Glutamatergic neuron (in vitro differentiated cells): ENCODE data around the gene TBC1D2B. TPM values are rescaled to one million over a fixed set of nuclear protein-coding genes. Genes with fewer than 3 reads are reported as not detected.

Experiments used
- DNase-seq: peaks from one replicate; pipeline ENCODE4 v3.0.0; 2022
- H3K27ac Mint-ChIP-seq: one replicate; pipeline ENCODE4 v1.8.0; 2020; ENCODE audit warnings: mild to moderate bottlenecking, mixed read lengths, inconsistent platforms; ENCODE audit not compliant: unreplicated experiment
- H3K27me3 Mint-ChIP-seq: one replicate; pipeline ENCODE4 v1.8.0; 2020; ENCODE audit warnings: mild to moderate bottlenecking, moderate library complexity, mixed read lengths, inconsistent platforms; ENCODE audit not compliant: unreplicated experiment
- H3K36me3 Mint-ChIP-seq: one replicate; pipeline ENCODE4 v1.8.0; 2020; ENCODE audit warnings: mild to moderate bottlenecking, mixed read lengths, inconsistent platforms; ENCODE audit not compliant: unreplicated experiment
- H3K4me1 Mint-ChIP-seq: one replicate; pipeline ENCODE4 v1.8.0; 2020; ENCODE audit warnings: mild to moderate bottlenecking, low read depth, mixed read lengths, inconsistent platforms; ENCODE audit not compliant: unreplicated experiment
- H3K4me3 Mint-ChIP-seq: one replicate; pipeline ENCODE4 v1.8.0; 2020; ENCODE audit warnings: mild to moderate bottlenecking, mixed read lengths, inconsistent platforms; ENCODE audit not compliant: unreplicated experiment
- H3K9me3 Mint-ChIP-seq: one replicate; pipeline ENCODE4 v1.8.0; 2020; ENCODE audit warnings: mild to moderate bottlenecking, moderate library complexity, mixed read lengths, inconsistent platforms; ENCODE audit not compliant: unreplicated experiment
- CTCF ChIP-seq: fragments of 200-600 bp; sonication (generic); IDR thresholded peaks from one replicate; pipeline ENCODE4 v1.5.0; 2021; ENCODE audit not compliant: partially characterized antibody, unreplicated experiment
- total RNA-seq: library from RNA; stranded (reverse); fragmentation: NEBNext Ultra II Directional; extraction: Animal tissue kit (Norgen Biotek cat#: 25700); gene quantifications from one replicate; pipeline ENCODE4 v1.2.1, GENCODE V29; 2021; ENCODE audit not compliant: unreplicated experiment

TBC1D2B gene
- total RNA-seq, 1 donor from 2014 or later, result 45.3 TPM

GRCh38 chr15:78037779-78038305 is 39.7 kb downstream of the TBC1D2B start:
- peaks cover 7% of the 10 kb centered on the region for H3K27me3 Mint-ChIP-seq
- peak overlapping the region; percentile 1 for H3K4me3 Mint-ChIP-seq
- DNase-seq, result no peak
- H3K27ac Mint-ChIP-seq, result no peak overlapping the region
- TF ChIP-seq CTCF, result no peak
- H3K9me3 Mint-ChIP-seq, result peaks cover 4% of the 10 kb centered on the region
- no peaks in the 10 kb centered on the region for H3K36me3 Mint-ChIP-seq
- H3K4me1 Mint-ChIP-seq, result peaks cover 23% of the 10 kb centered on the region

GRCh38 chr15:78037328-78037727 is 40.2 kb downstream of the TBC1D2B start:
- Mint-ChIP-seq H3K27me3 (peaks cover 7% of the 10 kb centered on the region), H3K36me3 (no peaks in the 10 kb centered on the region), H3K4me1 (peaks cover 26% of the 10 kb centered on the region), H3K27ac (peak overlapping the region; percentile 81), H3K4me3 (peak overlapping the region; percentile 41), H3K9me3 (peaks cover 4% of the 10 kb centered on the region)
- no peak for TF ChIP-seq CTCF
- DNase-seq, result no peak

GRCh38 chr15:78035861-78036476 is 41.5 kb downstream of the TBC1D2B start:
- H3K9me3 Mint-ChIP-seq, result peaks cover 4% of the 10 kb centered on the region
- no peak overlapping the region for H3K27ac Mint-ChIP-seq
- peaks cover 7% of the 10 kb centered on the region for H3K27me3 Mint-ChIP-seq
- H3K36me3 Mint-ChIP-seq, result no peaks in the 10 kb centered on the region
- no peak for TF ChIP-seq CTCF
- no peak overlapping the region for H3K4me3 Mint-ChIP-seq
- no peak for DNase-seq
- peaks cover 32% of the 10 kb centered on the region for H3K4me1 Mint-ChIP-seq

GRCh38 chr15:78035321-78035751 is 42.2 kb downstream of the TBC1D2B start:
- DNase-seq, result no peak
- Mint-ChIP-seq H3K27me3 (peaks cover 7% of the 10 kb centered on the region), H3K36me3 (no peaks in the 10 kb centered on the region), H3K9me3 (peaks cover 4% of the 10 kb centered on the region), H3K4me3 (no peak overlapping the region), H3K4me1 (peaks cover 32% of the 10 kb centered on the region), H3K27ac (no peak overlapping the region)
- no peak for TF ChIP-seq CTCF

GRCh38 chr15:78034495-78035191 is 42.9 kb downstream of the TBC1D2B start:
- H3K27me3 Mint-ChIP-seq, result peaks cover 7% of the 10 kb centered on the region
- H3K4me3 Mint-ChIP-seq, result no peak overlapping the region
- peaks cover 32% of the 10 kb centered on the region for H3K4me1 Mint-ChIP-seq
- peaks cover 2% of the 10 kb centered on the region for H3K9me3 Mint-ChIP-seq
- no peak for DNase-seq
- no peak for TF ChIP-seq CTCF
- H3K27ac Mint-ChIP-seq, result no peak overlapping the region
- H3K36me3 Mint-ChIP-seq, result no peaks in the 10 kb centered on the region
